ENCODE data around the gene UBP1.
"Not testable (repeated sequence)": the region's sequence is repeated elsewhere in the genome, so short reads cannot be mapped to it uniquely, and the experiment has no call there.

The UBP1 gene

DNA sequence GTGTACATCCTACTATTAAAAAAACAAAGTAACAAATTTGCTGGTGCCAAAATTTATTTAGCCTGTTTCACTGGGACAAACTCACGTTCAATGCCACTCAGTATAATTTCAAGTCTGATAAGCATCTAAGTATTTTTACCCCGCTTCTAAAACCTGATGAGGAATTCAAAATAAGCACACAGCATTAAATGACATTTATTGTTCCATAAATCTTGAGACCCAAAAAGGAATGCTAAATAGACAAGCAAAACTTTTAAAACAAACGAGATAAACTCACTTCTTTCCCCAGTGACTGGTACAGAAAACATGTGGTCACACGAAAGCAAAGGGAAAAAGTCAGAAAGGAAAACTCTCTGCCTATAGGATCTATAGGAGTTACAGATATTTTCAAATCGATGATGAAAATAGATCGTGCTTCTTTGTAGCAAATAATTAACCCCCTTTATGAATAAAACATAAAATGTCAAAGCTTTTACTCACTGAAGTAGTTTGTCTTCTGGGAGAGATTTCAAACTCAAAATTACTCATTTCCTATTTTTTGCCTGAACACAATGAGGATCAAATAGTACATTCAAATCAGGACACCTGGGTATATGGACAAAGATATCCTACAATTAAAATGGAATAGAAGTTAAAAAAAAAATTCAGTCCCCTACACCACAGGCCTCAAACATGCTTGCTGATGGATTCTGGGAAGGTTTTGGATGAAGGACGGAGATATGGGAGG lies 51.7 kb downstream of the UBP1 start:
- no peak for DNase-seq

- no peak for DNase-seq
Observed at GRCh38 chr3:33386631-33387030, 53.6 kb downstream of the UBP1 start.

DNA sequence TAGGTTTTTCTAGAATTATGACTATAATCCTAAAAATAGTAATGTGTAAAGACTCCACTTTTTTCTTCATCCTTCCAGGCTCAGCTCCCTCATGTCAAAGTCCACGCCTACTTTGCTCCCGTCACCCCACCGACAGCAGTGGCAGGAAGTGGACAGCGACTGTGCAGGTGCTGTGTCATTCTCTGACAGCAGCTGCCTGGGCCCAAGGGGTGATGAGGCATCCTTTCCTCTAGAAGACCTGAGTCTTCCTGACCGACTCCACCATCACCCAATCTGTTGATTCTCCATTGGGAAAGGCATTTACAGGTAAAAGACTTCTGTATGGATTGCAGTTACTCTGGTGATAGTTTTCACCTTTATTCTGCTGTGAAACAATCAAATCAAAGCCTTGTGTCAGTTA lies 54.8 kb downstream of the UBP1 start:
- DNase-seq: no peak

- DNase-seq: no peak
Observed at GRCh38 chr3:33383951-33384350, 56.3 kb downstream of the UBP1 start.

GRCh38 chr3:33380653-33381052 lies 59.6 kb downstream of the UBP1 start:
- no peak for DNase-seq

DNA sequence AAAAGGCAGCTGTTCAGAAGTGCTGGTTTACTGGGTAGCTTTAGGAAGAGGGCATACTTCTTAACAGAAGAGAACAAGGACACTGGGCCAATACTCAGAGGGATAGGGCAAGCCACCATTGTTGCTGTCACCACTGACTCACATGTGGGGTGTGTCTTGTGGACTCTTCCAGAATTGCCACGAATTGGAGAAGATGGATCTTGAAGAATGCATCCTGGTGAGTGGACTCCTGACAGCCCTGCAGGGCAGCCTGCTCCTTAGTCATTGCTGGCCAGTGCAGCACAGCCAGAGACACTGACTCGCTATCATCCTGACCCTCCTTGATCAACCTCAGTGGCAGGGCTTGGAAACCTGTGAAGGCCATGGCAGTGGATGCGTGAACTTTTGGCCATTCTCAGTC lies 62.3 kb downstream of the UBP1 start:
- no peak for DNase-seq

- DNase-seq: no peak
Observed at GRCh38 chr3:33377489-33377888, 62.7 kb downstream of the UBP1 start.

DNA sequence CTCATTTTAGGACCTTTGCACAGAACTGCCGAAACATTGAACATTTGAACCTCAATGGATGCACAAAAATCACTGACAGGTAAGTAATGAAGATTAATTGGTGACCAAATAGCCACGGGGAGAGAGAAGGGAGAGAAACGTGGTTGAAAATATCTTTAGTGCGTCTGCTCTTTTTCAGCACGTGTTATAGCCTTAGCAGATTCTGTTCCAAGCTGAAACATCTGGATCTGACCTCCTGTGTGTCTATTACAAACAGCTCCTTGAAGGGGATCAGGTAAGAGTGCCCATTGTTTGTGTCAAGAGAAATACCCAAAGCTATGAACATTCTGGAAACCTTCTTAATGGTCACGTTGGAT lies 67.1 kb downstream of the UBP1 start:
- DNase-seq: no peak

GRCh38 chr3:33372218-33373081 lies 67.8 kb downstream of the UBP1 start:
- peak in 7 of 14 donors; percentile 6 to 27 (median 12) for DNase-seq

- DNase-seq: no peak
Observed at GRCh38 chr3:33364531-33365128, 75.6 kb downstream of the UBP1 start.

DNA sequence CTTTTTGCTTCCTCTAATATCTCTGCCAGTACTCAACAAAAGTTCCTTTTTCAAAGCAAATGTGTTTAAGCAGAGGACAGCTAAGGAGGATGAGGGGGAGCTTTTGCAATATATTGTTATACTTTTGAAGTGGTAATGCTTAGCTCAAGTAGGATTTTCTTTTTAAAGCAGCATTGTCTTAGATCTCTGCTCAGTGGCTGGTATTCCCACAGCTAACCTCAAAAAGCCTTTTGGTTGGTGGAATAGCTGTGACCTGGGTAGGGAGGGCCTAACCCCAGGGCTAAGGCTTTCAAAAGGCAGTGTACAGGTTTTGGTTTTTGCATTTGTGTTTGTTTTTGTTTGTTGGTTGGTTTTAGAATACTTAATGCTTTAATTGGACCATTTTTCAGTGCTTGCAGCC lies 76.1 kb downstream of the UBP1 start:
- DNase-seq: no peak

DNA sequence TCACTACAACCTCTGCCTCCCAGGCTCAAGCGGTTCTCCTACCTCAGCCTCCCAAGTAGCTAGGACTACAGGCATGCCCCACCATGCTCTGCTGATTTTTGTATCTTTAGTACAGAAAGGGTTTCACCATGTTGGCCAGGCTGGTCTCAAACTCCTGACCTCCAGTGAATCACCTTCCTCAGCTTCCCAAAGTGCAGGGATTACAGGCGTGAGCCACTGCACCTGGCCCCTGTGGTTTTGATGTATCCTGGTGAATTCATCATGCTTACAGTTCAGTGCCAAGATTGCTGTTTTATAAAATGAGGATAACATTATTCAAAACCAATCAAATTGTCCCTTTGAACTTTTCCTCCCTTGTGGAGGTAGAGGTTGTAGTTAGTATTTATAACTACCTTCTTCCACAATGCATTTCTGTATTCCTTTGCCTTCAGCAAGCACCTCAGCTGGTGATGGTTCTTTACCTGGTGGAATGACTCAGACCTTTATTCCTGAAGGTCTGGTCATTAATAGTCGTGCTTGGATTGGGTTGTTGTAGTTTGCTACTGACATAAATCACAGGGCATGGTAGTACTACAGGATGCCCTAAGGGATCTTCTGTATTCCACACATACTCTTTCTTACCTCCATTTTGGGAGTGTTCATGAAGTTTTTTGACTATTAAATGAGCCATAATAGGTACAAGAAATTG lies 76.9 kb downstream of the UBP1 start:
- DNase-seq: no peak

DNA sequence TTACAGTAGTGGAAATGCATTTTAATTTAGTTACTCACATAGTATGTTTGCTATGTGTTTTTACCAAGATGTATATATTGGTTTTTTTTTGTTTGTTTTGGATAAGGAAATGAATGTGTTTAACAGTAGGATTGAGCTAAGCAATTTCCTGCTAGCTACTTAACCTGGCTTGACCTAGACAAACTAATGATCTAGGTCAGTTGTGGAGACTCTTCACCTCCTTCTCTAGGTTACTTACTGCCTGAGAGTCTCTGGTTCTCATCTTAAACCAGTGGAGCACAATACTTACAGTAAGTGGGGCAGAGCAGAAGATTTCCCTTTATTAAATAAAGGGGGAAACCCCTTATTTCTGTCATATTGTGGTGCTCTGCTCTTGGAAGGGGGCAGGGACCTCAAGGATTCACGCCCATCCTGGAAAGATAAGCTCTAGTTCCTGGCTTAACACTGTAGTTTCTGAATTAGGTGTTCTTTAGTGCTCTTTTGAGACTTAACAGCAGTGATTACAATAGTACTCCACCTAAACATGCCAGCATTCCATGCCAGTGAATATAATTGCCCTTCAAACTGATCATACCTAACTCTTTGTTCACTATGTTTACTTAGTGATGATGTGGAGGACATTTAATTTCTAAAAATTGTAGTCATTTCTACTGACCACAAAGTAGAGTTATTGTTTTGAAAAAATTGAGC lies 79.9 kb downstream of the UBP1 start:
- no peak for DNase-seq

- peak in 1 of 14 donors; percentile 25 for DNase-seq
Observed at GRCh38 chr3:33358172-33358781, 81.9 kb downstream of the UBP1 start.

GRCh38 chr3:33355611-33356010 lies 84.6 kb downstream of the UBP1 start:
- DNase-seq: no peak

DNA sequence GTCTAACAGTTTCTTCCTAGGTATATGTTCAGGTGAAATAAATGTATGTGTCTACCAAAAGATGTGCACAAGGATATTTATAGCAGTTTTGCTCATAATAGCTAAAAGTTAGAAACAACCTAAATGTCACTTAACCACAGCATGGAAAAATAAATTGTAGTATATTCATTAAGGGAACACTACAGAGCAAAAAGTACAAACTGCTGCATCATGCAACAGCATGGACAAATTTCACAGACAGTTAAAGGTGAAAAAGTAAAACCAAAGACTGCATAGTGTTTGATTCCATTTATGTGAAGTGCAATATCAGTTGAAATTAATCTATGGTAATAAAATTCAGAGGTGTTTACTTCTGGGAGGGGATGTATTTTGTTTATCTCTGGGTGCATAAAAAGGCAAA lies 100.4 kb downstream of the UBP1 start:
- DNase-seq: no peak

DNA sequence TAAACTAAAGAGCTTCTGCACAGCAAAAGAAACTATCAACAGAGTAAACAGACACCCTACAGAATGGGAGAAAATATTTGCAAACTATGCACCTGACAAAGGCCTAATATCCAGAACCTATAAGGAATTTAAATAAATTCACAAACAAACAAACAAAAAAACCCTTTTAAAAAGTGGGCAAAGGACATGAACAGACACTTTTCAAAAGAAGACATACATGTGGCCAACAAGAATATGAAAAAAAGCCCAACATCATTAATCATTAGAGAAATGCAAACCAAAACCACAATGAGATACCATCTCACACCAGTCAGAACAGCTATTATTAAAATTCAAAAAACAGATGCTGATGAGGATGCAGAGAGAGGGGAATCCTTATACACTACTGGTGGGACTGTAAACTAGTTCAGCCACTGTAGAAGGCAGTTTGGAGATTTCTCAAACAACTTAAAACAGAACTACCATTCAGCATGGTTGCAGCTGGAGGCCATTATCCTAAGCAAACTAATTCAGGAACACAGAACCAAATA lies 101.2 kb downstream of the UBP1 start:
- not testable (repeated sequence) for DNase-seq

All from C1 segment of cervical spinal cord (tissue), 14 donors.